HepG2 (cell line): ENCODE results near the gene DNAJC8.

Source experiments
- CTCF ChIP-seq: sonication (generic); formaldehyde crosslinking; IDR thresholded peaks from 2 replicates; pipeline ENCODE4 v1.5.0; 2020; ENCODE audit warnings: mild to moderate bottlenecking, missing genetic modification reagents, moderate library complexity
- ERF ChIP-seq: IDR thresholded peaks from 2 replicates; pipeline ENCODE4 v1.6.1; 2018; ENCODE audit warnings: missing biosample characterization, missing genetic modification reagents
- NFIC ChIP-seq: IDR thresholded peaks from 2 replicates; pipeline ENCODE4 v1.6.1; 2012; ENCODE audit warnings: mild to moderate bottlenecking, low read length, inconsistent platforms
- NR1H2 ChIP-seq: sonication (generic); formaldehyde crosslinking; IDR thresholded peaks from 2 replicates; pipeline ENCODE4 v1.8.1; 2022; ENCODE audit warnings: low read depth, missing genetic modification reagents, borderline replicate concordance
- REPIN1 ChIP-seq: sonication (generic); formaldehyde crosslinking; IDR thresholded peaks from 2 replicates; pipeline ENCODE4 v1.8.0; 2022; ENCODE audit warnings: missing genetic modification reagents, low read depth, mild to moderate bottlenecking, borderline replicate concordance
- SPEN ChIP-seq: sonication (generic); formaldehyde crosslinking; IDR thresholded peaks from 2 replicates; pipeline ENCODE4 v1.5.1; 2020; ENCODE audit warnings: low read depth, mild to moderate bottlenecking, missing genetic modification reagents
- TCF12 ChIP-seq, 2 experiments: fragments of 450-650 bp in 1 of 2; sonication (generic) in 1 of 2; formaldehyde crosslinking in 1 of 2; IDR thresholded peaks; 2 replicates each; pipeline versions ENCODE4 v1.6.1 to v1.8.0; 2017 to 2022; ENCODE audit warnings: antibody characterized with exemption in 1 of 2, mild to moderate bottlenecking in 1 of 2, missing genetic modification reagents in 1 of 2, moderate library complexity in 1 of 2
- YY1 ChIP-seq: IDR thresholded peaks from 2 replicates; pipeline ENCODE4 v1.6.1; 2011; ENCODE audit warnings: low read length, low read depth, moderate library complexity, mild to moderate bottlenecking; ENCODE audit not compliant: insufficient read depth, insufficient replicate concordance
- ZBTB33 ChIP-seq: sonication (generic); formaldehyde crosslinking; IDR thresholded peaks from 2 replicates; pipeline ENCODE4 v1.4.0; 2020; ENCODE audit warnings: missing genetic modification reagents
- ZFY ChIP-seq: sonication (generic); formaldehyde crosslinking; IDR thresholded peaks from 2 replicates; pipeline ENCODE4 v1.4.0; 2020; ENCODE audit warnings: missing genetic modification reagents
- ZNF530 ChIP-seq: sonication (generic); formaldehyde crosslinking; IDR thresholded peaks from 2 replicates; pipeline ENCODE4 v1.5.0; 2020; ENCODE audit warnings: low read depth, mild to moderate bottlenecking, missing genetic modification reagents

GRCh38 chr1:28257736-28258135 lies 24.9 kb upstream of the DNAJC8 start:
- TF ChIP-seq ERF (CRISPR knock-in tag) (no peak), REPIN1 (CRISPR knock-in tag) (no peak), ZNF530 (no peak), NR1H2 (CRISPR knock-in tag) (no peak), TCF12 (IDR thresholded peaks at IDR 0.05) (no peak), TCF12 (CRISPR knock-in tag; IDR thresholded peaks at IDR 0.05) (no peak), CTCF (CRISPR knock-in tag) (no peak), NFIC (no peak), ZBTB33 (no peak), SPEN (CRISPR knock-in tag) (no peak), ZFY (no peak), YY1 (no peak)
